Measurements from ENCODE around the gene MLH1. TPM values are rescaled to one million over a fixed set of nuclear protein-coding genes. Genes with fewer than 3 reads are reported as not detected.

Gene MLH1
- polyA plus RNA-seq, 2 of the 4 experiments (the other 2 are of a cell fraction) = 61.8 to 73.1 TPM

DNA sequence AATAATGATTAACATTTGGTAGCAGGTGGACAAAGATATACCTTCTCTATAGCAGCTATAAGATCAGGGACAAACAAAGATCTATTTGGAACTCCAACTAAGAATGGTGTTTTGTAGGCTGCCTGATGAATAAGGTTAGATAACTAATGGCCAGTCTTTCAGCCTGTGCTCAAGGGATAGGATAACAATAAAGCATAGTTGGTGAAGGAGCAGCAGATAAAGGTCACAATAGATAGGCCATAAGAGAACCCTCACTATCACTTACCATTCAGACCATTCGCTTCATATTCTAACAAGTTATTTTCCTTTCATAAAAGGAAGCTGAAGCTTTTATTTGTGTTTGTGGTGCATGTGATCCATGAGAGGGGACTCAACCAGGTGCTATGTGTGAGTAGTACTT, 20.2 kb upstream of the MLH1 start:
- no peak for FAIRE-seq

DNA sequence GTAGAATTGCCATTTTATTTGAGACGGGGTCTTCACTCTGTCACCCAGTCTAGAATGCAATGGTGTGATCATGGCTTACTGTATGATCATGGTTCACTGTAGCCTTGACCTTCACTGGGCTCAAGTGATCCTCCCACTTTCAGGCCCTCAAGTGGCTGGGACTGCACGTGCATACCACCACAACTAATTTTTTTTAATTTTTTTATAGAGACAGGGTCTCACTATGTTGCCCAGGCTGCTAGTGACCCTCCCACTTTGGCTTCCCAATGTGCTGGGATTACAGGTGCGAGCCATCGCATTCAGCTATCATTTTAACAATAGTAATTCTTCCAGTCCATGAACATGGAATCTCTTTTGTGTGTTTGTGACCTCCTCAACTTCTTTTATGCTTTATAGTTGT, 12.3 kb upstream of the MLH1 start:
- Histone ChIP-seq H3K4me1 (no peaks in the 10 kb centered on the region), H3K4me2 (no peak overlapping the region), H3K4me3 (no peak overlapping the region), H3K27ac (no peak overlapping the region), H3K9me3 (peaks cover 19% of the 10 kb centered on the region; the same call in 1 of the 3 replicates)
- FAIRE-seq = no peak
- TF ChIP-seq NFE2L2 (conservative IDR thresholded peaks at IDR 0.05; ENCODE audit: low read length) (no peak), NR3C1 (IDR thresholded peaks at IDR 0.05) (no peak), RFX5 (IDR thresholded peaks at IDR 0.05) (no peak), PHF8 (IDR thresholded peaks at IDR 0.05; ENCODE audit: borderline replicate concordance, low read depth) (no peak)
- TF ChIP-seq, protein P1, sequence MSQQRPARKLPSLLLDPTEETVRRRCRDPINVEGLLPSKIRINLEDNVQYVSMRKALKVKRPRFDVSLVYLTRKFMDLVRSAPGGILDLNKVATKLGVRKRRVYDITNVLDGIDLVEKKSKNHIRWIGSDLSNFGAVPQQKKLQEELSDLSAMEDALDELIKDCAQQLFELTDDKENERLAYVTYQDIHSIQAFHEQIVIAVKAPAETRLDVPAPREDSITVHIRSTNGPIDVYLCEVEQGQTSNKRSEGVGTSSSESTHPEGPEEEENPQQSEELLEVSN (IDR thresholded peaks at IDR 0.05; ENCODE audit: borderline replicate concordance, low read depth) = no peak
- 96% methylated on average over 4 of the region's 4 CpGs for WGBS (ENCODE audit: missing lambda C conversion rate)
- CTCF ChIA-PET = interaction anchor here (1.6 kb wide), 1 partner anchor 12 kb away, joined by 4 read pairs; the partner anchor contains the start of genes EPM2AIP1 and MLH1
- POLR2A ChIA-PET = interaction anchor here (2.6 kb wide), 1 partner anchor 12 kb away, joined by 10 read pairs; the partner anchor contains the start of genes EPM2AIP1 and MLH1
- no peak for DNase-seq (ENCODE audit: low read depth in 1 of 2, low spot score in 1 of 2)
- peak in 1 of 2 experiments; percentile 25; a peak in 1 of 6 replicates for ATAC-seq

More for the DNA sequence above, 20.2 kb upstream of the MLH1 start:
- ChIA-PET POLR2A (interaction anchor here (1.3 kb wide), 1 partner anchor 19 kb away, joined by 3 read pairs; the partner anchor contains the start of gene EPM2AIP1), CTCF (interaction anchor here (1.5 to 2.6 kb wide), 2 partner anchors 10 to 14 kb away, joined by 3 to 15 read pairs; no protein-coding TSS in a partner anchor)
- Histone ChIP-seq H3K9me3 (no peaks in the 10 kb centered on the region), H3K4me1 (peaks cover 9% of the 10 kb centered on the region), H3K4me2 (no peak overlapping the region), H3K4me3 (no peak overlapping the region), H3K27ac (no peak overlapping the region)
- WGBS (ENCODE audit: missing lambda C conversion rate) = 97% methylated on average over 1 of the region's 1 CpG
- no peak for TF ChIP-seq TFCP2L1 (CRISPR knock-in tag; IDR thresholded peaks at IDR 0.05)
- TF ChIP-seq CHD4 (IDR thresholded peaks at IDR 0.05; ENCODE audit: borderline replicate concordance) = no peak
- TF ChIP-seq CBX8 (IDR thresholded peaks at IDR 0.05) = no peak
- no peak for TF ChIP-seq PHF8 (IDR thresholded peaks at IDR 0.05; ENCODE audit: borderline replicate concordance, low read depth)
- TF ChIP-seq, protein P2, sequence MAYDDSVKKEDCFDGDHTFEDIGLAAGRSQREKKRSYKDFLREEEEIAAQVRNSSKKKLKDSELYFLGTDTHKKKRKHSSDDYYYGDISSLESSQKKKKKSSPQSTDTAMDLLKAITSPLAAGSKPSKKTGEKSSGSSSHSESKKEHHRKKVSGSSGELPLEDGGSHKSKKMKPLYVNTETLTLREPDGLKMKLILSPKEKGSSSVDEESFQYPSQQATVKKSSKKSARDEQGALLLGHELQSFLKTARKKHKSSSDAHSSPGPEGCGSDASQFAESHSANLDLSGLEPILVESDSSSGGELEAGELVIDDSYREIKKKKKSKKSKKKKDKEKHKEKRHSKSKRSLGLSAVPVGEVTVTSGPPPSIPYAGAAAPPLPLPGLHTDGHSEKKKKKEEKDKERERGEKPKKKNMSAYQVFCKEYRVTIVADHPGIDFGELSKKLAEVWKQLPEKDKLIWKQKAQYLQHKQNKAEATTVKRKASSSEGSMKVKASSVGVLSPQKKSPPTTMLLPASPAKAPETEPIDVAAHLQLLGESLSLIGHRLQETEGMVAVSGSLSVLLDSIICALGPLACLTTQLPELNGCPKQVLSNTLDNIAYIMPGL (CRISPR knock-in tag; IDR thresholded peaks at IDR 0.05; ENCODE audit: borderline replicate concordance) = no peak
- no peak for TF ChIP-seq TP53 (CRISPR knock-in tag; IDR thresholded peaks at IDR 0.05)
- TF ChIP-seq HOXA7 (CRISPR knock-in tag; IDR thresholded peaks at IDR 0.05) = no peak
- TF ChIP-seq EP300 (IDR thresholded peaks at IDR 0.05) = no peak
- TF ChIP-seq, protein P3, sequence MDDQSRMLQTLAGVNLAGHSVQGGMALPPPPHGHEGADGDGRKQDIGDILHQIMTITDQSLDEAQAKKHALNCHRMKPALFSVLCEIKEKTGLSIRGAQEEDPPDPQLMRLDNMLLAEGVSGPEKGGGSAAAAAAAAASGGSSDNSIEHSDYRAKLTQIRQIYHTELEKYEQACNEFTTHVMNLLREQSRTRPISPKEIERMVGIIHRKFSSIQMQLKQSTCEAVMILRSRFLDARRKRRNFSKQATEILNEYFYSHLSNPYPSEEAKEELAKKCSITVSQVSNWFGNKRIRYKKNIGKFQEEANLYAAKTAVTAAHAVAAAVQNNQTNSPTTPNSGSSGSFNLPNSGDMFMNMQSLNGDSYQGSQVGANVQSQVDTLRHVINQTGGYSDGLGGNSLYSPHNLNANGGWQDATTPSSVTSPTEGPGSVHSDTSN (IDR thresholded peaks at IDR 0.05) = no peak
- TF ChIP-seq JUNB (IDR thresholded peaks at IDR 0.05) = no peak
- no peak for TF ChIP-seq MAFK (IDR thresholded peaks at IDR 0.05; ENCODE audit: partially characterized antibody)
- TF ChIP-seq ZNF302 (CRISPR knock-in tag; IDR thresholded peaks at IDR 0.05) = no peak
- no peak for TF ChIP-seq EHMT2 (IDR thresholded peaks at IDR 0.05; ENCODE audit: low read depth)
- no peak for DNase-seq (ENCODE audit: low read depth in 1 of 2, low spot score in 1 of 2)
- ATAC-seq = no peak

DNA sequence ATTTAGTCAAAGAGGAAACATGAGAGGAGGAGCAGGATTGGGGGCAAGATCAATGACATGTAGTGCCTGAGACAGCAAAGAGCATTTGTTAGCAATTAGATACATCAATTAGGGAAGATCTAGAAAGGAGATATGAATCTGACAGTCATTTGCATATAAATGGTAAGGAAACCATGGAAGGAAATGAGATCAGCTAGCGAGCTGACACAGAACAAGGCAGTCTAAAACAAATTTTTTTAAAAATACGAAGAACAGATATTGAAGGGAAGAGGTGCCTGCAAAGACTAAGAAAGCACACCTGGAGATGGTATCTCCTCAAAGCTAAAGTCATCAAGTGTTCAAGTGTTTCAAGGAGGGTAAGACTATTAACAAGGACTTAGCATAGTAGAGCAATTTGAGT, 5.0 kb upstream of the MLH1 start:
- DNase-seq (ENCODE audit: low read depth in 1 of 2, low spot score in 1 of 2) (no peak), ATAC-seq (no peak), FAIRE-seq (no peak)
- Histone ChIP-seq H3K4me3 (no peak overlapping the region), H3K4me2 (no peak overlapping the region), H3K27ac (no peak overlapping the region), H3K9me3 (no peaks in the 10 kb centered on the region), H3K4me1 (peaks cover 27% of the 10 kb centered on the region)
- WGBS (ENCODE audit: missing lambda C conversion rate) = 93% methylated on average over 2 of the region's 2 CpGs
- ChIA-PET POLR2A (no interaction called here), CTCF (interaction anchor here (1.4 kb wide), 1 partner anchor 29 kb away, joined by 8 read pairs; no protein-coding TSS in a partner anchor)
- no peak for TF ChIP-seq RARB (CRISPR knock-in tag; IDR thresholded peaks at IDR 0.05)
- TF ChIP-seq, protein P4, sequence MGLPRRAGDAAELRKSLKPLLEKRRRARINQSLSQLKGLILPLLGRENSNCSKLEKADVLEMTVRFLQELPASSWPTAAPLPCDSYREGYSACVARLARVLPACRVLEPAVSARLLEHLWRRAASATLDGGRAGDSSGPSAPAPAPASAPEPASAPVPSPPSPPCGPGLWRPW (IDR thresholded peaks at IDR 0.05) = no peak
- TF ChIP-seq ZC3H11A (IDR thresholded peaks at IDR 0.05) = no peak
- no peak for TF ChIP-seq RCOR1 (IDR thresholded peaks at IDR 0.05; ENCODE audit: low read depth, low read length)
- no peak for TF ChIP-seq ZFP36 (IDR thresholded peaks at IDR 0.05; ENCODE audit: borderline replicate concordance, partially characterized antibody)
- TF ChIP-seq JUNB (IDR thresholded peaks at IDR 0.05) = no peak
- TF ChIP-seq NPAS2 (CRISPR knock-in tag; IDR thresholded peaks at IDR 0.05; ENCODE audit: borderline replicate concordance) = no peak
- no peak for TF ChIP-seq ZNF302 (CRISPR knock-in tag; IDR thresholded peaks at IDR 0.05)
- TF ChIP-seq, protein P5, sequence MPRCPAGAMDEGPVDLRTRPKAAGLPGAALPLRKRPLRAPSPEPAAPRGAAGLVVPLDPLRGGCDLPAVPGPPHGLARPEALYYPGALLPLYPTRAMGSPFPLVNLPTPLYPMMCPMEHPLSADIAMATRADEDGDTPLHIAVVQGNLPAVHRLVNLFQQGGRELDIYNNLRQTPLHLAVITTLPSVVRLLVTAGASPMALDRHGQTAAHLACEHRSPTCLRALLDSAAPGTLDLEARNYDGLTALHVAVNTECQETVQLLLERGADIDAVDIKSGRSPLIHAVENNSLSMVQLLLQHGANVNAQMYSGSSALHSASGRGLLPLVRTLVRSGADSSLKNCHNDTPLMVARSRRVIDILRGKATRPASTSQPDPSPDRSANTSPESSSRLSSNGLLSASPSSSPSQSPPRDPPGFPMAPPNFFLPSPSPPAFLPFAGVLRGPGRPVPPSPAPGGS (IDR thresholded peaks at IDR 0.05) = no peak
- no peak for TF ChIP-seq NFE2L2 (conservative IDR thresholded peaks at IDR 0.05; ENCODE audit: low read length)
- TF ChIP-seq MAFK (IDR thresholded peaks at IDR 0.05; ENCODE audit: partially characterized antibody) = no peak
- no peak for TF ChIP-seq HOXA7 (CRISPR knock-in tag; IDR thresholded peaks at IDR 0.05)
- no peak for TF ChIP-seq MAZ (IDR thresholded peaks at IDR 0.05; ENCODE audit: borderline replicate concordance, low read depth, low read length)

All from A549 (cell line).